Left lung (tissue), 10 donors: ENCODE data around the gene BDKRB2. TPM values are rescaled to one million over a fixed set of nuclear protein-coding genes. Genes with fewer than 3 reads are reported as not detected.

Experiments
- ATAC-seq: fragments of 200-7000 bp; cut with Tn5 transposase; one replicate; pipeline ENCODE4 v1.9.1; 2020; ENCODE audit warnings: moderate library complexity
- DNase-seq, 4 donors: peaks; one replicate each; pipeline ENCODE4 v3.0.0-alpha.2; 2013 to 2020
- H3K27ac ChIP-seq, 2 donors: fragments of 200-600 bp; sonication (generic) in 1 of 2; one replicate each; pipeline versions ENCODE4 v1.5.0 to v1.8.0; 2020 to 2021
- H3K27me3 ChIP-seq, 2 donors: fragments of 200-600 bp; sonication (generic) in 1 of 2; one replicate each; pipeline versions ENCODE4 v1.5.0 to v1.8.0; 2020 to 2021
- H3K36me3 ChIP-seq, 2 donors: fragments of 200-600 bp; sonication (generic) in 1 of 2; one replicate each; pipeline versions ENCODE4 v1.5.0 to v1.8.0; 2020 to 2021
- H3K4me1 ChIP-seq, 2 donors: fragments of 200-600 bp; one replicate each; pipeline ENCODE4 v1.8.0; 2021
- H3K4me3 ChIP-seq, 2 donors: fragments of 200-600 bp; sonication (generic) in 1 of 2; one replicate each; pipeline versions ENCODE4 v1.5.0 to v1.8.0; 2020 to 2021; ENCODE audit warnings: mild to moderate bottlenecking in 1 of 2
- H3K9me3 ChIP-seq, 2 donors: fragments of 200-600 bp; sonication (generic) in 1 of 2; one replicate each; pipeline versions ENCODE4 v1.5.0 to v1.8.0; 2020 to 2021
- CTCF ChIP-seq, 2 donors: fragments of 200-600 bp; sonication (generic) in 1 of 2; IDR thresholded peaks; one replicate each; pipeline versions ENCODE4 v1.5.0 to v1.8.0; 2021; ENCODE audit warnings: antibody characterized with exemption in 2 of 2
- intact Hi-C, 2 donors: fragments of 100-400 bp; cut with DNase I; formaldehyde crosslinking; loops; one replicate each; pipeline versions ENCODE4 v1.11.2 to v1.14.2; 2022
- polyA plus RNA-seq, 6 donors: library from polyadenylated mRNA; unstranded; fragments of 120-200 nt; gene quantifications; one replicate each; pipeline ENCODE4 v1.2.1, GENCODE V29; 2013; ENCODE audit not compliant: insufficient read length in 6 of 6
- total RNA-seq, 2 donors: library from RNA; stranded (reverse); fragmentation: NEBNext Ultra II Directional; extraction: Animal tissue kit (Norgen Biotek cat#: 25700); gene quantifications; one replicate each; pipeline ENCODE4 v1.2.1, GENCODE V29; 2021
- donor health status: DM: no; HTN: yes; CAD: no.
- donor health status: DM: no; HTN: no; CAD: no.

BDKRB2 gene
- total and polyA plus RNA-seq, 8 donors = 0.80 to 1.9 (median 1.2) TPM

- Histone ChIP-seq H3K27me3 (no peaks in the 10 kb centered on the region), H3K36me3 (no peaks in the 10 kb centered on the region), H3K9me3 (no peaks in the 10 kb centered on the region), H3K27ac (no peak overlapping the region), H3K4me1 (no peaks in the 10 kb centered on the region), H3K4me3 (no peak overlapping the region)
- TF ChIP-seq CTCF (IDR thresholded peaks at IDR 0.05) = no peak
- intact Hi-C loops = no loop called here
- ATAC-seq = no peak
- DNase-seq = no peak
Measured at GRCh38 chr14:96164861-96165490, 39.7 kb upstream of the BDKRB2 start.

DNA sequence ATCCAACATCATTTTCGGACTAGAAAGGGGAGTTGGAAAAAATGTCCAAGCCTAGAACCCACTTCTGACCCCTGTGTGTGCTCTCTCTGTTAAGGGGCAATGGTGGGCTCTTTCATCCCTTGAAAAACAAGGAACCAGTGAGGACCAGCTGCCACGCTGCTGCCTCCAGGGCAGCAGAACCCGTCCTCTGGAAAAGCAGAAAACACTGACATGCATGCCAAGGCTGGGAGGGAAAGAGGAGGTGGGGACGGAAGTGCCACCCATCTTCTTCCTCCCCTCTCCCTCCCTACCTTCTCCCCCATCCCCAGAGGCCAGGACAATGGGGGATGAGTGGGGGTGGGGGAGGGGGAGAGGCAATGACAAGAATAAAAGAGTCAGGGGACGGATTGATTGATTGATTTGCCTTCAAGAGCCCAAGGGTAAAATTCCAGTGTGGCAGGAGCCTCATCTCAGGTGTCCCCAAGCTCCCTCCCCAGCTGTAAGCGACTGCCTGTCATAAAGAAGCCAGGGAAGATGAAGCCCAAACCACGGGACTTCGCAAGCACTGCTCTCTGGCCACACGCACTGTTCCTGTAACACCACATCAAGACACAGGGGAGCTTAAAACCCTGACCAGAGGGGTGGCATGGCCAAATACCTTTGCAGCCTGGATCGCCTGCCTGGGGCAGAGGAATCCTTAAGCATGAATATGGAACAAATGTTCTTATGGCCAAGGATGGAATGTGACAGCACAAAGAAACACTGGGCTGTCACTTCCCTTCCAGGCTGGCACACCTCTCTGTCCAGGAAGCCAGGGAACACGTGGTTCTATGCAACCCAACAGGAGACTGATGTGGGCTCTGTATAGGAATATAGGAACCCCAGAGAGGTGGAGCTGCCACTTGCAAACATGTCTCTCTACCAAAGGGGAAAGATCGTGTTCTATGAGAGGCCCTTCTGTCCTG, 38.9 kb upstream of the BDKRB2 start:
- H3K27ac ChIP-seq = no peak overlapping the region
- no peaks in the 10 kb centered on the region for H3K9me3 ChIP-seq
- no peaks in the 10 kb centered on the region for H3K36me3 ChIP-seq
- no peak overlapping the region for H3K4me3 ChIP-seq
- intact Hi-C loops = no loop called here
- no peaks in the 10 kb centered on the region for H3K27me3 ChIP-seq
- DNase-seq = no peak
- no peaks in the 10 kb centered on the region for H3K4me1 ChIP-seq
- TF ChIP-seq CTCF (IDR thresholded peaks at IDR 0.05) = no peak
- no peak for ATAC-seq

DNA sequence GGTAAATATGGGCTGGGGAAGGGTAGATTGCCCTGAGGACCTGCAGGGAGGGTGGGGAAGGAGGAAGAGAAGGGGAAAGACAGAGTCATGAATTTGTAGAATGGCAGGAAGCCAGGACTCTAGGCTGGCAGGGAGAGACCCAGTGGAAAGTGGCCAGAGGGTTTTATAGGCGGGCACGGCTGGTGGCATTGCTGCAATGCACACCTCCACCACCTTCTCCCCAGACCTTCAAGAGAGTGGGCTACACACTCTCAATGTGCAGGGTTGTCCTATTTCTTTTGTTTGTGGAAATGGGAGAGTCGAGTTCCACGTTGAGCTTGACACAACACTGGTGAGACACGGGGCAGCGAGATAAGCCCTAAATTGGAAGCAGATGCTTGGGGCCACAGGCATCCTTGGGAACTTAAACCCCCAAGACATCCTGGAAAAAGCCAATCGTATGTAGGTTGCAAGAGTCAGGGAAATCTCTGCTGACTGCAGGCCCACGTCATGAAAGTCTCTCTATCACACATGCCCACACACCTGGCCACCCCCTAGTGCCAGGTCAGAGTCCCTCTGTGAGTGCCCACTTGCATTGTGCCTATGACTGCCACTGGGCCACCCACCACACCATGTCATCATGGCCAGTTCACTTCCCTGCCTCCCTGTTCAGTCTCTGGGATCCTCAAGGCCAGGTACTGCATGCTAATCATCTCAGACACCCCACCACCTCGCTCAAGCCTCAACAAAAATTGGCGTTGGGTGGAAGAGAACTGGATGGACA, 38.0 kb upstream of the BDKRB2 start:
- intact Hi-C loops = no loop called here
- Histone ChIP-seq H3K27me3 (no peaks in the 10 kb centered on the region), H3K9me3 (no peaks in the 10 kb centered on the region), H3K27ac (no peak overlapping the region), H3K36me3 (no peaks in the 10 kb centered on the region), H3K4me3 (no peak overlapping the region), H3K4me1 (no peaks in the 10 kb centered on the region)
- TF ChIP-seq CTCF (IDR thresholded peaks at IDR 0.05) = no peak
- no peak for ATAC-seq
- DNase-seq = no peak

GRCh38 chr14:96167224-96168148, 37.2 kb upstream of the BDKRB2 start:
- no peak for DNase-seq
- Histone ChIP-seq H3K9me3 (no peaks in the 10 kb centered on the region), H3K36me3 (no peaks in the 10 kb centered on the region), H3K4me1 (no peaks in the 10 kb centered on the region), H3K27me3 (no peaks in the 10 kb centered on the region), H3K4me3 (no peak overlapping the region), H3K27ac (no peak overlapping the region)
- intact Hi-C loops = no loop called here
- peak; percentile 91 for ATAC-seq
- TF ChIP-seq CTCF (IDR thresholded peaks at IDR 0.05) = no peak
